Brain microvascular endothelial cell (primary cell): Measurements from ENCODE around the gene SSNA1.

Experiments used
- DNase-seq: peaks from one replicate; pipeline ENCODE4 v3.0.0-alpha.2; 2020
- H3K27ac ChIP-seq: fragments of 250-450 bp; sonication (Bioruptor Pico); 2 replicates; pipeline ENCODE4 v1.5.1; 2020; ENCODE audit warnings: mild to moderate bottlenecking, moderate library complexity
- H3K27me3 ChIP-seq: fragments of 250-450 bp; sonication (Bioruptor Pico); replicated peaks from 2 replicates; pipeline ENCODE4 v1.5.1; 2020; ENCODE audit warnings: mild to moderate bottlenecking
- H3K36me3 ChIP-seq: fragments of 250-450 bp; sonication (Bioruptor Pico); replicated peaks from 2 replicates; pipeline ENCODE4 v1.5.1; 2020; ENCODE audit warnings: mild to moderate bottlenecking
- H3K4me3 ChIP-seq: 2 replicates; pipeline ENCODE4 v1.5.1; 2011; ENCODE audit warnings: low read depth, mild to moderate bottlenecking, control low read depth, low read length, moderate library complexity
- CTCF ChIP-seq: IDR thresholded peaks from 2 replicates; pipeline ENCODE4 v1.5.1; 2011; ENCODE audit warnings: low read depth, mild to moderate bottlenecking, moderate library complexity, low read length, control low read depth, inconsistent platforms; ENCODE audit errors: missing control alignments
- in situ Hi-C: cut with HindIII; loops from 2 replicates; pipeline ENCODE4 v1.10.0; 2017; ENCODE audit warnings: low sequenced_read_pairs, low pct_ligation_motif_present

SSNA1 gene

GRCh38 chr9:137212520-137212919, 24.0 kb downstream of the SSNA1 start:
- in situ Hi-C loops: no loop called here
- peaks cover 2% of the 10 kb centered on the region for H3K36me3 ChIP-seq
- TF ChIP-seq CTCF: peak; percentile 15
- H3K27me3 ChIP-seq: no peaks in the 10 kb centered on the region
- DNase-seq: no peak
- H3K4me3 ChIP-seq: no peak overlapping the region
- no peak overlapping the region for H3K27ac ChIP-seq

DNA sequence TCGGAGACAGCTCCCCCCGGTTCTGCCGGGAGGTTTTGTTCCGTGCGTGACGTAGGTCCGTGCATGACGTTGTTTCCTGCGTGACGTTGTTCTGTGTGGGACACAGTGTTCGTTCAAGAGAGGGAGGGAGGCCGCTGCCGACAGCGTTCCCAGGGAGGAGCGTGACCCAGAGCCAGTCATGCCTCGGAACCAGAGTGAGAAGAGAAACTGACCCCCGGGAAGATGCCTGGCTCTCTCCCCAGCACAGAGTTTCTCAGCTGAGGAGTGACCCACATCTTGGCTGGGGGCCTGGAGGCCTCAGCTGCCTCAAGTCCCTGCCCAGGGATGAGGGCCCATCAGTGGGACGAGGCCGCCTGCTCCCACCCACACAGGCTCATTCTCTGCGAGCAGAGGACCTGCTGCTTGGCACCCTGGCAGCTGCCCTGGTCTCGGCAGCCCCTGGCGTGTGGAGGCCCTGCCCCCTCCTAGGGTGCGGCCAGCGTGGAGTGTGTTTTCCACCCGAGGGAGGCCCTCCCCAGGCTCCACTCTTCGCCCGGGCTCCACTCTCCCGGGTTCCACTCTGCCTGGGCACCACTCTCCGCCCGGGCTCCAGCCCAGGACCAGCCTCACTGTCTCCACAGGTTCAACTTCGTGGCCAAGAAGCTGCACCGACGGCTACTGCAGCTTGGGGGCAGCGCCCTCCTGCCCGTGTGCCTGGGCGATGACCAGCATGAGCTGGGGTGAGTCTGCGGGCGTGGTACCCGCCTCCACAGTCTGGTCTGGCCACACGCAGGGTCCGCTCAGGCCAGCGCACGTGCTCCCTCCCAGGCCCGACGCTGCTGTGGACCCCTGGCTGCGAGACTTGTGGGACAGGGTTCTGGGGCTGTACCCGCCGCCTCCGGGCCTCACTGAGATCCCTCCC, 24.9 kb downstream of the SSNA1 start:
- H3K4me3 ChIP-seq: no peak overlapping the region
- no peak for DNase-seq
- peaks cover 2% of the 10 kb centered on the region for H3K36me3 ChIP-seq
- no peak overlapping the region for H3K27ac ChIP-seq
- H3K27me3 ChIP-seq: no peaks in the 10 kb centered on the region
- in situ Hi-C loops: no loop called here
- peak; percentile 46 for TF ChIP-seq CTCF

GRCh38 chr9:137214620-137215019, 26.1 kb downstream of the SSNA1 start:
- Histone ChIP-seq H3K27ac (no peak overlapping the region), H3K27me3 (no peaks in the 10 kb centered on the region), H3K36me3 (peaks cover 2% of the 10 kb centered on the region), H3K4me3 (no peak overlapping the region)
- TF ChIP-seq CTCF: no peak
- no peak for DNase-seq
- in situ Hi-C loops: no loop called here

DNA sequence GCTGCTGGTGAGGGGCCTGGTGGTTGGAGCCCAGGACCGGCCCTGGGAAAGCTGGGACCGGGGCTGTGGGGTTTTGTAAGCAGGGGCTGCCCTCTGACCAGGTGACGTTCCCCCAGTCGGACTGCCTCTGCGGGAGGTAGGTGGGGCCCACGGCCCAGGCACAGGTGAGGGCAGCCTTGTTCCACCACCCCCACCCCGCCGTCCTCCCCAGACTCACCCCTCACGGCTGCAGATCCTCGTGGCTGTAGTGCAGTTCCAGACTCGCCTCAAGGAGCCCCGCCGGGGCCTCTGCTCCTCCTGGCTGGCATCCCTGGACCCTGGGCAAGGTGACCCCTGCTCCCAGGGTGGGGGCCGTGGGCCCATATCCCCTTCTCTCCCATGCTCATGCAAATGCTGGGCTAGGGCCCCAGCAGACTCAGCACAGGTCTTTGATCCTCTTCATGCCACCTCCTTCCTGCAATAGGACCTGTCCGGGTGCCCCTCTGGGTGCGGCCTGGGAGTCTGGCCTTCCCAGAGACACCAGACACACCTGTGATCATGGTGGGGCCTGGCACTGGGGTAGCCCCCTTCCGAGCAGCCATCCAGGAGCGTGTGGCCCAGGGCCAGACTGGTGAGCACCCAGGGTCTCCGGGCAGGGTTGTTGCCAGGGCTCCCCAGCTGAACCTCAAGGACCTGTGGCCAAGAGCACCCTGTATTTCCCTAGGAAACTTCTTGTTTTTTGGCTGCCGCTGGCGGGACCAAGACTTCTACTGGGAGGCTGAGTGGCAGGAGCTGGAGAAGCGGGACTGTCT, 26.9 kb downstream of the SSNA1 start:
- no peak for TF ChIP-seq CTCF
- Histone ChIP-seq H3K36me3 (peaks cover 2% of the 10 kb centered on the region), H3K27me3 (no peaks in the 10 kb centered on the region), H3K4me3 (no peak overlapping the region), H3K27ac (no peak overlapping the region)
- in situ Hi-C loops: no loop called here
- DNase-seq: no peak

- DNase-seq: no peak
- in situ Hi-C loops: no loop called here
- Histone ChIP-seq H3K27ac (no peak overlapping the region), H3K36me3 (peaks cover 2% of the 10 kb centered on the region), H3K4me3 (no peak overlapping the region), H3K27me3 (no peaks in the 10 kb centered on the region)
- TF ChIP-seq CTCF: no peak
These were observed 27.9 kb downstream of the SSNA1 start for GRCh38 chr9:137216188-137216965.
